ENCODE data around the gene CCND3. TPM values are rescaled to one million over a fixed set of nuclear protein-coding genes. Genes with fewer than 3 reads are reported as not detected.
A peak's percentile ranks its signal among the peaks of the same experiment; 100 is the strongest.
"Not testable (repeated sequence)": the region's sequence is repeated elsewhere in the genome, so short reads cannot be mapped to it uniquely, and the experiment has no call there.

CCND3 gene
- total RNA-seq, 1 experiment from 2014 or later, result 251 TPM

DNA sequence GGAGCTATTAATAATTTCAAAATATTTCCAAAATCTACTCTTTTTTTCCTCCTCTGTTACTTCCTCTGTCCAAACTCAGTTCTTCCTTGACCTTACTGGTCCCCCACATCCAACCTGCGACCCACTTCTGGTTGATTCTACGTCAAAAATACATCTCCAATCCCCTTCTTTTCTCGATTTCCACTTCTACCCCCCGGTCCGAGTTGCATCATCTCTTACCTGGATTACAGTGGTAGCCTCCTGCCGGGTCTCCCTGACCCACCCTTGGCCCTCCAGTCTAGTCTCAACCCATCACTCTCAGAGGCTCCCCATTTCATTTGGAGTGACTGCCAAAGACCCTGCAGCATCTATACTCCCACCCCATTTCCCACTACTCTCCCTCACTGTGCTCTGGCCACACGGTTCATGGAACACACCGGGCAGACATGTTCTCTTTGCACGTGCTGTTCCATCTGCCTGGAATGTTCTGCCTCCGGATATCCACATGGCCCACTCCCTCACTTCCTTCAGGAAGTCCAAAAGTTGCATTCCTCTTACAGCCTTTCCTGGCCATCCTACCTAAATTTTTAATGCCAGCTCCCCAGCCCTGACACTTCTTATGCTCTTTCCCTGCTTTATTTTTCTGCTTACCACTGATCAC is 6.1 kb upstream of the CCND3 start:
- DNase-seq (ENCODE audit: low read depth), result no peak

DNA sequence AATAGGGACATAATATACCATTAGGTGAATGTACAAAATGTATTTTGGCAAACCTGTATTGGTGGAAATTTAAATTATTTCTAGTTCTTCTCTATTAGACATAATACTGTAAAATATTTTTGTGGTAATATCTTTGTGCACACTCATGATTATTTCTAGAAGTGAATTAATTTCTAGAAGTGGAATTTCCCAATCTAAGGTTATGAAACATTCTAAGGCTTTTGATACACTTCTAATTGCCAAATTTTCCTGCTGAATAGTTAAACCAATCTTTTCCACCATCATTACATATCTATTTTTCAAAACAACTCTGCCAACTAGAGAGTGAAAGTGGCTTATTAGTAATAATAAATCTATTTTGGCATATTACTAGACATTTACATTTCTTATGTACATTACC is 1.8 kb upstream of the CCND3 start:
- no peak for DNase-seq (ENCODE audit: low read depth)

DNA sequence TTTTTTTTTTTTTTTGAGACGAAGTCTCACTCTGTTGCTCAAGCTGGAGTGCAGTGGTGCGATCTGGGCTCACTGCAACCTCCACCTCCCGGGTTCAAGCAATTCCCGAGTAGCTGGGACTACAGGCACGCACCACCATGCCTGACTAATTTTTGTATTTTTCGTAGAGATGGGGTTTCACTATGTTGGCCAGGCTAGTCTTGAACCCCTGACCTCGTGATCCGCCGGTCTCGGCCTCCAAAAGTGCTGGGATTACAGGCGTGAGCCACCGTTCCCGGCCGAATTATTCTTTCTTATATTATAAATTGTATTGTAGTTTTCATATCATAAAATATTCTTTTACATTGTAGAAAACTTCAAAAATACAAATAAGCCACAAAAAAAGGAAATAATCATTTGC is 1.3 kb upstream of the CCND3 start:
- not testable (repeated sequence) for DNase-seq (ENCODE audit: low read depth)

DNA sequence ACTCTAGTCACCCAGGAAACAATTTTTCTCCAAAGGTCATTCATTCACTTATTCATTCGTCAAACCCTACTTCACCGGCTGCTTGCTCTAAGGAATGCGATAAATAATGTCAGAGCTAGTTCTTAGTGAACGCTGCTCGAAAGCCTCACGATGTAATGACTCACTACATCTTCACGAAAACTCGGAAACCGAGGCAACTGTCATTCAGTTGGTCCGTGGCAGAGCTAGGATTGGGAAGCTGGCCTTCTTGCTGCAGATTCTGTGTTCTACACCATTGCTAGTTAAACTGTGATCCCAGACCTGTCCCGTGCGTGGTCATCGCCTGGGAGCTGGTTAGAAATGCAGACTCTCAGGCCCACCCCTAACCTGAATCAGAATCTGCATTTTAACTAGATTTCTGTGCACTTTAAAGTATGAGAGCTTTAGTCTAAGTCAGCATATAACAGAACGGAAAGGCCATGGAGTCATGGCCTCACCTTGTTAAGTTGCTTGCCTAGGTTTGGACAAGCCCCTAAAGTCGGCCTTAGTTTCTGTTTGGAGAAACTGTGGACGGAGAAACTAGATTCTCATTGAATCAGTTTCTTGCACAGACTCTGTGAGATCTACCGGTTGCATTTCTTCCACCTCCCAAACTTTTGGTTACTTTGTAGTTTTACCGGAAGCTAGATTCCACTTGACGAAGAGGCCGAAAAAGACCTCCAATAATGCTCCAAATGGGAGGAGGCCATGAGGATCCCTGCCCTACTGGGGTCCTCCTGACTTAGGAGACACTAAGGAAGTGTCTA is 651 bp upstream of the CCND3 start:
- DNase-seq (ENCODE audit: low read depth), result no peak

DNA sequence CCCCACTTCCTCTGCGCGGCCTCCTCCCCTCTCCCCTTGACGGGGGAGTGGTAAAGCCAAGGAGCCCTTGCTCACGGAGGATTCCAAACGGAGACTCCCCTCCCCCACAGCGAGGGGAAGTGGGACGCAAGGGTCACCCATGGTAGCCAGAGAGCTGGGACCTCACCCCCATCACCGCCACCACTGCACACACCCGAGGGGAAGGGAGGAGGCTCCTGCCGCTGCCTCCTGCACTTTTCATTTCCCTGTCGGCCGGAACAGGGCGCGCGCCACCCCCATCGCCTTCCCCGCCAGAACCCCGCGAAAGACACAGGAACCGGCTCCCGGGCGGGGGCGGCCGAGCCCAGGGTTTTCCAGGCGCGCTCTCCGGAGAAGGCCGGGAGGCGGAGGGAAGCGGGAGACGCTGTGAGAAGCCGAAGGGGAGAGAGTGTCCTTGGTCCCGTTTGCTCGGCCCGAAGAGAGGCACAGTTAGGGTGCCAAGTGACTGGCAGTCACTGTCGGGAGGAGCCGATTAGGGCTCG is 789 bp downstream of the CCND3 start:
- DNase-seq (ENCODE audit: low read depth), result peak; percentile 36

DNA sequence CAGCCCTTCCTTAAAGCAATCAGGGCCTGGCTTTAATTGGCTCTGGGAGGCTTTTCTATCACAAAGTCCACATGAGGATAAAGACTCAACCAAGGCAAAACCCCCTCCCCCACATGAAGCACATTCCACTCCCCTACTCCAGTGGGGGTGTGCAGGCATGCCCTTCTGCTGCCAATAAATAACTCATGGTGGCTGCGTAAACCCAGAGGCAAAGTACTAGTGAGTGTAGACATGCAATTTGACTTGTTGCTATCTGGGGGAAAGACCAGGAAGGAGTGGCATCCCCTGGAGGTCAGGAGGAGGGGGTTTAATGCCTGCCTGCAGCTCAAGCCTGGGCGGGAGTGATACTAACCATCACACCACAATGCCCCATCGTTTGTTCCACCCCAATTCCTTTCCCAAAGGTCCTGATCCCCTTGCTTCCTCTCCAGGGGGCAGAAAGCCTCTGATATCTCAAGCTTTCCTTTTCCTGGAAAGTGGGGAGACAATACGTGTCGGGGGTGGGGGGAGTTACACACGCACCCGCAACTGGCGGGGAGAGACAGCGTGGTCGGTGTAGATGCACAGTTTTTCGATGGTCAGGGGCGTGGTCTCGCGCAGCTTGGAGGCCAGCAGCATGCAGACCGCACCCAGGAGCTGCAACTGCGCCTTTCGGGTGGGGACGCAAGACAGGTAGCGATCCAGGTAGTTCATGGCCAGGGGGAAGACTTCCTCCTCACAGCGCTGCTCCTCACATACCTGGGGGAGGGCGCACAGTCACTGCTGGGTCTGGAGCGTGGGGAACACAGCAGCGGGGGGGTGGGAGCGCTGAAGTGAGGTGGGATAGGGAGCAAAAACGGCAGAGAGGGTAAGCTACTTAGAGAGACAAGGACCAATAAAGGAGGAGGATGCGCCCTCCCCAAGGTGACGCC is 1.5 kb downstream of the CCND3 start:
- DNase-seq (ENCODE audit: low read depth), result peak; percentile 21

DNA sequence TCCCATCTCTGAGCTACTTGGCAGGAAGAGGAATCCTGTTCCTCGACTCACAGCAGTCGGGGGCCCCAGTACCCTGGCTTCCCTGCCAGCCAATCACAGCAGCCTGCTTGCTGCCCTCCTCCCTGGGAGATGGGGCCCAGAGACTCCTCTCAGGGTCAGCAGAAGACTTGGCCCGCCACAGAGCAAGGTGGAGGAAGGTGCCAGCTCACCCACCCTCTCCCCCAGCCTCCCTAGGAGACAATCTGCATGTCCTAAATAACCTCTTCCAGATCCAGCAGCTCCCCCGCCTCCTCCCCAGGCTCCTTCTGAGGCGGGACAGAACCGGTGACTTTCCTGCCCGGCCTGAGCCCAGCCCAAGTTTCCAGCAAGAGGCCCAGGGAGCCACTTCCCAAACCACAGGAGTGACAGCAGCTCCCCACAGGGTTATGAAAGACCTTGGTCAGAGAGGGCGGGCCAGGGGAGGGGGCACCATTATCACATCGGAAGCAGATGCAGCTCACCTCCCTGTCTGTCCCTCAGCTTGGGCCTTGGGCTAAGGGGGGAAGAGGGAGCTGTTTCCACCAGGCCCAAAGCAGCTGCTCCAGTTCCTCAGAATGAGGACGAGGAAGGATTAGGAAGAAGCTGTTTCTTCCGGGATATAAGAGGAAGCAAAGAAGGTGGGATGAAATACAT is 2.3 kb downstream of the CCND3 start:
- DNase-seq (ENCODE audit: low read depth), result peak; percentile 90

DNA sequence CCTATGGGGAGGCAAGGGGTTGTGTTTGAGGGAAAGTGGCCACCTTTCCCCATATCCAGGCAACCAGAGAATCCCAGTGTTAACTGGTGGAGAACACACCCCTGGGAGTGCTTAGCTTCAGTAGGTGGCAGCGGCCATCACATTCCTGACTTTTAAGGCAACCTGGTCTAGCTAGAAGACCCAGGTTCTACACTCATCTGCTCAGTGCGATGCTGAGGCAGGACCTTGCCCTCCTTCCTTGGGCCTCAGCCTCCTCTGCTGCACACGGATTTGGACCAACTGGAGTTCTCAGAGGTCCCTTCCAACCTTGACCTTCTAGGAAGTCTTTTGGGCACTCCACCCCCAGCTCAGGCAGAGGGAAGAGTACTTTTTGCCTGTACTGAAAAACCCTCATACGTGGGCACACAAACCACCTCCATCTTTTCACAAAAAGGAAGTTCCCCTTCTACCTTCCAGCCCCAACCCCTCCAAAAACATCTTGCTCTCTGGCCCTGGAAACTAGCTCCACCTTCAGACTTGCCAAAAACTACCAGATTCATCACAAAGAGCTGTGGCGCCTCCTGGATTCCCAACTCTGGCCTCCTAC is 2.9 kb downstream of the CCND3 start:
- no peak for DNase-seq (ENCODE audit: low read depth)

DNA sequence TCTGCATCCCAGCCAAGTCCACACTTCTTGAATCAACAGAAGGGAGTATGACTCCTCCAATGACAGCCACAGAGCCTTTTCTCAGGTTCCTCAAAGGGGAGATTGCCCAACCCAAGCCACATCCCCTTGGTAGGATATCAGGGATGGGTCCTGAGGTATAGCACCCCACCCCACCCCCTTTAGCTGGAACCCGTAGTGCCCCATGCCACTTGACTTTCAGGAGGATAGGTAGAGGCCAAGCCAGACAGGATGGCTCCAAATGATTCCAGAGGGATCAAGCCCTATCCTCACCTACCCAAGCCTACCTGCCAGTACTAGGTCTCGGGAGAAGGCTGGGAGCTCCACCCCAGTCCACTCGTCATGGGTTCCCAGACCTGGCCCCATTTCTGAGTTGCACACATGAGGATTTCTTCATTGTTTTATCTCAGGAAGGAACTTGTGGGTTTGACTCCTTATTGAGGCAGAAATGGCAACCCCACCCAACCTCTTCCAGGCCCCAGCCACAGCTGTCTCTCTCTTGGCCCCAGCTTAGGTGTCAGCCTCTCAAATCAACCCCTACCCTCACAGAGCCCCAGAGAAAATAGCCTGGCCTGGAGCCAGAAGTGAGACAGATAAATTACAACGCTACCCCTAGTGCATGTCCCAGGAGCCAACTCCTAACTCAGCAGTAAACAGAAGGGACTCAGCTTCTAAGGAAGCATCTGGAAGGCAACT is 3.6 kb downstream of the CCND3 start:
- peak; percentile 63 for DNase-seq (ENCODE audit: low read depth)

DNA sequence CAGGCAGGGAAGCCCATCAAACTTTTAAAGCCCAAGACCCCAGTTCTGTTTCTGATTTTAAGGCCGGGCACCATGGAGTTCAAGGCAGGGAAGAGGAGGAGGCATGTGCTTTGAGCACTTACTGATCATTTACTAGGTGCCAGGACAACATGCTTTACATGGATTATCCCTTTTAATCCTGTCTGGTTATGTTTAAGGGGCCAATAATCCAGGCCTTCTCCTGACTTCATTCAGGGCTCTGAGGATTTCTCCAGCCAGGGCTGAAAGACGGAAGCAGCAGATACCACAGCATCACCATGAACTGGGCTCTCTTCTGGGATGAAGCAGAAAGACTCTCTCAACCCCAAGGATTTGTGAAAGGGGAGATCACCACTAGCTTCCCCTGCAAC is 4.1 kb downstream of the CCND3 start:
- no peak for DNase-seq (ENCODE audit: low read depth)

DNA sequence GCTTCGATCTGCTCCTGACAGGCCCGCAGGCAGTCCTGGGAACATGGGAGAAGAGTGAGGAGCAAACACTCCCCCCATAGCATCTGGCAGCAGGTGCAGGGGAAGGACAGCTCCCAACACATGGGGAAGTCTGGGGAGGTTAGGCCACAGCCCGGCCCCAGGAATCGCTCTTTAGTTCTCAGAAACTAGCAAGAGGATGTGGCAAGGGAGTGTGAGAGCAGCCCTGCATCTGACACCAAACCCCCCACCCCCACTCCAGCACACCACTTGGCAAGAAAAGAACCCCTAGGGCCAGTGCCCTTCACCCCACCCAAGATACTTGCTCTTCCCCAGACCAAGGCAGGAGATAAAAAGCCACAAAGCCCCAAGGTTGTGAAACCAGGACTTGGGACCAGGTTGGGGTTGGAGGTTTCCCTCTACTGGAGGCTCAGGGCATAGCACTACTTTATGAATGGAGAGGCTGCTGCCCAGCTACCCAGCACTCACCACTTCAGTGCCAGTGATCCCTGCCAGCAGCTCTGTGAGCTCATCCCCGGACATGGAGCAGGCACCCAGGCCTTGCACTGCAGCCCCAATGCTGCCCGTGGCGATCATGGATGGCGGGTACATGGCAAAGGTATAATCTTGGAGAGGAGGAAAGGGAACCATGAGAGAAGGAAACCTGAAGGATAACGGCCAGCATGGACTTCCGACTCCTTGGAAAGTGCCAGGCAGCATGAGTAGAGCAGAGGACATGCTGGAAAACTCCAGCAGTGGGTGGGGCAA is 5.4 kb downstream of the CCND3 start:
- DNase-seq (ENCODE audit: low read depth), result peak; percentile 90

DNA sequence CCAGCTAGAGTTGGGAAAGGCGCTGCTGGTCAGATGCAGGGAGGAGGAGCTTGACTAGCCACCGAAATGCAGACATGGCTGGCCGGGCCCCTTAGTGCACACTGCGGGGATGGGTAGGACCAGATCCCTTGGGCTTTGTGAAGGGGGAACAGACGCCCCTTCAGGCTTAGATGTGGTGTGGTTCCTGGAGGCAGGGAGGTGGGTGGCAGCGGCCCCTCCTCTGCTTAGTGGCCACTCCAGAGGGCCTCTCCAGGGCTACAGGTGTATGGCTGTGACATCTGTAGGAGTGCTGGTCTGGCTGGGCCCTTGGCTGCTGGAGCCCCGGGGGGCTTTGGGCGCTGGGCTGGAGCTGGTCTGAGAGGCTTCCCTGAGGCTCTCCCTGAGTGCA is 5.9 kb downstream of the CCND3 start:
- no peak for DNase-seq (ENCODE audit: low read depth)

DNA sequence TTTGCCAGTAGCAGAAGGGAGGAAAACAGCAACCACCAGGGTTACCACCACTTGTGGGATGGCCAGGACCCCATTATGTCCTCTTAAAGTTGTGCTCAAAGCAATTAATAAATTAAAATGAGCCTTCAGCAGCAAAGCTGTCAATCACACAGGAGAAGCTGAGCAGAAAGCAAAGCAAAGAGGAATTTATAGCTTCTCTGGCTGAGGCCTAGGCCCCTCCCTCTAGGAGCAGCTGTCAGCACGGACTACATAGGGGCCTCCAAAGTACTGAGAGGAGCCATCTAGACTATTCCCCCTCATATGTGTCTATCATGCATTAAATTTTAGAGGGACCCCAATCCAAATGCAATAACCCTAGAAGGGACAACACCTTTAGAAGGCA is 6.4 kb downstream of the CCND3 start:
- peak; percentile 25 for DNase-seq (ENCODE audit: low read depth)

DNA sequence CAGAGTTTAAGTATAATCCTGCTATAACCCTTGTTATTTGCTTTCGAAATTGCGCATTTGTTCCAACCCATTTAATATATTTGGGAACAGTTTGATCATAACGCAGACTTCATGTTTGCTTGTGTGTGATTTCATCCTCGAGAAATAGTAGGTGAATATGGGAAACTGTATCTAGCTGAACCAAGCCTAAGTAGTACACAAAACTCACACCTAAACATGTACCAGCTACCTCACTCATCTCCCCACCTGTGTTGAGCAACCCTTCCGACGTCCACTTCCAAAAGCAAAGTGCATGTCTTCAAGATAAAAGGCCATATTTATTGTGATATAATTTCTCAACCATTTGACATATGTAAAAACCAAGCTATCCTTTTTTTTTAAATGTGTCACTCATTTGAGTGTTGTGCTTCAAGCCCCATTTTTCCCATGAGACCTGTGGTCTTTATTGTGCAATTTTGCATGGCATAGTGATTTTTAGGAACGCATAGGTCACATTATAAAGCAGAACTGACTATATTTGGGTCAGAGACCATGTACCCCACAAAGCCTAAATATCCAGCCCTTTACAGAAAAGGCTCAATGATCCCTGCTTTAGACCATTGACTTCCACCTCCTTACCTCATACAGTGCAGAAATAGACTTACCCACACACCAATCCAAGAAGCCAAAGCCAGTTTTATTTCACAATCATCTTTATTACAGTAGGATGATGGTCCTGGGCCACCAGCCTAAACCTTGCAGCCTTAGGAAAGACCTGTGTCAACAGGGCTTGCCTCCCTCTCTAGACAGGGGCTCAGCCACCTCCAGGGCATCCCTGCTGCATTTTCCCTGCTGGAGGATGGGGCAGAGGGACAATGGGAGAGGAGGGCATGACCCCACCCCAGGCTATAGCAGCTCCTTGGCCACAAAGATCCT is 7.1 kb downstream of the CCND3 start:
- peak; percentile 29 for DNase-seq (ENCODE audit: low read depth)

DNA sequence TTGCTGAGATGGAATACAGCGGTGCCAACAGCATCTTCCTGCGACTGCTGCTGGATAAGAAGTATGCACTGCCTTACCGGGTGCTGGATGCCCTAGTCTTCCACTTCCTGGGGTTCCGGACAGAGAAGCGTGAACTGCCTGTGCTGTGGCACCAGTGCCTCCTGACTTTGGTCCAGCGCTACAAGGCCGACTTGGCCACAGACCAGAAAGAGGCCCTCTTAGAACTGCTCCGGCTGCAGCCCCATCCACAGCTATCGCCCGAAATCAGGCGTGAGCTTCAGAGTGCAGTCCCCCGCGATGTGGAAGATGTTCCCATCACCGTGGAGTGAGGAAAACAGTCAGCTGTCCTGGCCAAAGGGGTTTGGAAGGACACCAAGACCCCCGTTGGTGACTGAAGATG is 9.2 kb downstream of the CCND3 start:
- DNase-seq (ENCODE audit: low read depth), result no peak

DNA sequence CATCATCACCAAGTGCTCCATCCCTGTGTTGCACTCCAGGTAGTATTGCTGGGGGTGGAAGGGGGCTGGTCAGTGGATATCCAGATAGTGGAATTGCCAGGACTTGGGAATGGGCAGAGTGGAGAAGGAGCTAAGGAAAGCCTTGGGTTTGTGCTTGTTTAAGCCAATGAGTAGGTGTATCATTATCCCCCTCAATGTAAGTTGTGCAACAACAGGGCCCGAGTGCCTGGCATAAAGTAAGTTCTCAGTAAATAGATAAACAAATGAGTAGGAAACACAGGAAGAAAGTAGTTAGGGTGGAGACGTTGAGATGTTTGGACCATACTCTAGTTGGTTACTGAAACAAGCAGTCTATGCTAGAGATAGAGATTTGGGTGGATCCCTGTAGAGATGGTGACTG is 9.8 kb downstream of the CCND3 start:
- DNase-seq (ENCODE audit: low read depth), result no peak

DNA sequence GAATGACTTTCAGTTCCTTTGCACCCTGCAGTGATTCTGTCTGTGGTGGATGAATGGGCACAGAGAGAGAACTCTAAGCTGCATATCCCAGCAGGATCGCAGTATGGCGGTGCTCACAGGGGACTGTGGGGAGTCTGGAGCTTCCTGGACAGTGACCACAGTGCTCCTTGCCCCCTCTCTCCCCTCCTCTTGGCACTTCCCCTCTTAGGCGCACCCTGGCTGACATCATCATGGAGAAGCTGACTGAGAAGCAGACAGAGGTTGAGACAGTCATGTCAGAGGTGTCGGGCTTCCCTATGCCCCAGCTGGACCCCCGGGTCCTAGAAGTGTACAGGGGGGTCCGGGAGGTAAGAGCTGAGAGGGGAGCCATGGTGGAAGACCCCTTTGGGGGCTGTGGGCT is 11.7 kb downstream of the CCND3 start:
- no peak for DNase-seq (ENCODE audit: low read depth)

DNA sequence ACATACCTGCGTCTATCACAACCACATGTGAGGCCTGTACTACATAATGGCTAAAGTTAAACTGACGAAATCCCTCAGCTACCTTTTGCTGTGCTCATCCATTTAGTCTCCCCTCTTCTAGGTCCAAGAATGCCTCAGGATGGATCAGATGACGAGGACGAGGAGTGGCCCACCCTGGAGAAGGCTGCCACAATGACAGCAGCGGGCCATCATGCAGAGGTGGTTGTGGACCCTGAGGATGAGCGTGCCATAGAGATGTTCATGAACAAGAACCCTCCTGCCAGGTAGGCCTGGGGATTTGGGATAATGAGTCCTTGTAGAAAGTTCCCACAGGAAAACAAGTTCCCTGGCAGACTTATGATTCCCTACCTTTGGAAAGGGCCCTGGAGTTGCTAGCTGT is 14.4 kb downstream of the CCND3 start:
- no peak for DNase-seq (ENCODE audit: low read depth)

DNA sequence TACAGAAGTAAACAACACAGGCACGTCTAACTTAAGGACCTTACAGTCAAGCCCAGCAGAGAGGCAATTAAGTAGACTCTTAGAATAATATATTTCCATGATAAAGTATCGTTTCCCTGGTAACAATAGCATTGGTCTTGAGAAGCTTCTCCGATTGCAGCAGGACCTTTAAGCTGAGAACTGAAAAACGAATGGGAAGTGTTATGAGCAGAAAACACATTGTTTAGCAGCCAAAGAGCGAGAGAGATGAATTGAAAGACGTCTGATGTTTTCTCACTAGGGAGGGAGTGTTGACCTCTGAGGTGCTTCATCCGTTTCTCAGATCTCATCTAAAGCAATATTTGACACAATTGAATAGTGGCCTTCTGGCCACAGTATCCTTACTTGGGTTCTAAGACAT is 19.5 kb downstream of the CCND3 start:
- DNase-seq (ENCODE audit: low read depth), result no peak

All from LHCN-M2 (cell line).